CD4-positive, alpha-beta T cell treated with Interleukin-4 for 4 hours (primary cell): ENCODE measurements around the gene TWSG1.

Source experiments
- DNase-seq: peaks from one replicate; pipeline ENCODE4 v3.0.0-alpha.2; 2020

The TWSG1 gene

GRCh38 chr18:9334329-9334972, at the start of gene TWSG1:
TWSG1 (plus strand) TSS chr18:9334773; CDS start chr18:9337230, 2,457 bp downstream.
- DNase-seq = peak; percentile 95

- DNase-seq = no peak
Measured at GRCh38 chr18:9285604-9286003, 49.0 kb upstream of the TWSG1 start.

- no peak for DNase-seq
Measured at GRCh38 chr18:9287036-9287435, 47.5 kb upstream of the TWSG1 start.

GRCh38 chr18:9289698-9290097, 44.9 kb upstream of the TWSG1 start:
- no peak for DNase-seq

GRCh38 chr18:9290156-9290555, 44.4 kb upstream of the TWSG1 start:
- no peak for DNase-seq

GRCh38 chr18:9292047-9292446, 42.5 kb upstream of the TWSG1 start:
- DNase-seq = no peak

- DNase-seq = no peak
Measured at GRCh38 chr18:9293948-9294347, 40.6 kb upstream of the TWSG1 start.

GRCh38 chr18:9296233-9297006, 38.2 kb upstream of the TWSG1 start:
- DNase-seq = no peak

- no peak for DNase-seq
Measured at GRCh38 chr18:9297007-9297393, 37.6 kb upstream of the TWSG1 start.

- DNase-seq = no peak
Measured at GRCh38 chr18:9304388-9305070, 30.0 kb upstream of the TWSG1 start.

- no peak for DNase-seq
Measured at GRCh38 chr18:9319333-9319732, 15.2 kb upstream of the TWSG1 start.

- no peak for DNase-seq
Measured at GRCh38 chr18:9321017-9321452, 13.5 kb upstream of the TWSG1 start.

GRCh38 chr18:9321736-9322135, 12.8 kb upstream of the TWSG1 start:
- no peak for DNase-seq

- DNase-seq = no peak
Measured at GRCh38 chr18:9322744-9323143, 11.8 kb upstream of the TWSG1 start.

- no peak for DNase-seq
Measured at GRCh38 chr18:9323750-9324445, 10.7 kb upstream of the TWSG1 start.

- DNase-seq = no peak
Measured at GRCh38 chr18:9325716-9326115, 8.9 kb upstream of the TWSG1 start.

GRCh38 chr18:9328776-9329175, 5.8 kb upstream of the TWSG1 start:
- DNase-seq = no peak

- DNase-seq = no peak
Measured at GRCh38 chr18:9329471-9329870, 5.1 kb upstream of the TWSG1 start.

GRCh38 chr18:9330419-9330818, 4.2 kb upstream of the TWSG1 start:
- DNase-seq = no peak

- DNase-seq = no peak
Measured at GRCh38 chr18:9333441-9334328, 888 bp upstream of the TWSG1 start.

GRCh38 chr18:9334973-9335696, 562 bp downstream of the TWSG1 start:
- DNase-seq = peak; percentile 5

- no peak for DNase-seq
Measured at GRCh38 chr18:9335697-9336045, 1.1 kb downstream of the TWSG1 start.
